ENCODE results near the gene YEATS4.

YEATS4 gene

DNA sequence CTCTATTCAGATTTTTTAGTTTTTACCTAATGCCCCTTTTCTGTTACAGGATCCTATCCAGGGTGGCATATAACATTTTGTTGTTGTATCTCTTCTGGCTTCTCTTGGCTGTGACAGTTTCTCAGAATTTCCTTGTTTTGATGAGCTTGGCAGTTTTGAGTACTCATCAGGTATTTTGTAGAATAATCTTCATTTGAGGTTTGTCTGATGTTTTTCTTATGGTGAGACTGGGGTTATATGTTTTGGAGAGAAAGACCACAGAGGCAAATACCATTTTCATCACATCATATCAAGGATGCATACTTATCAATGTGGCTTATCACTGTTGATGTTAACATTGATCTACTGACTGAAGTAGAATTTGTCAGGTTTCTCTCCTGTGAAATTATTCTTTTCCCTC lies 25.4 kb upstream of the YEATS4 start:
- H3K4me3 ChIP-seq (ENCODE audit: low read length), result no peak overlapping the region
- TF ChIP-seq ZNF274 (IDR thresholded peaks at IDR 0.05; ENCODE audit: low read depth, low read length), result no peak

DNA sequence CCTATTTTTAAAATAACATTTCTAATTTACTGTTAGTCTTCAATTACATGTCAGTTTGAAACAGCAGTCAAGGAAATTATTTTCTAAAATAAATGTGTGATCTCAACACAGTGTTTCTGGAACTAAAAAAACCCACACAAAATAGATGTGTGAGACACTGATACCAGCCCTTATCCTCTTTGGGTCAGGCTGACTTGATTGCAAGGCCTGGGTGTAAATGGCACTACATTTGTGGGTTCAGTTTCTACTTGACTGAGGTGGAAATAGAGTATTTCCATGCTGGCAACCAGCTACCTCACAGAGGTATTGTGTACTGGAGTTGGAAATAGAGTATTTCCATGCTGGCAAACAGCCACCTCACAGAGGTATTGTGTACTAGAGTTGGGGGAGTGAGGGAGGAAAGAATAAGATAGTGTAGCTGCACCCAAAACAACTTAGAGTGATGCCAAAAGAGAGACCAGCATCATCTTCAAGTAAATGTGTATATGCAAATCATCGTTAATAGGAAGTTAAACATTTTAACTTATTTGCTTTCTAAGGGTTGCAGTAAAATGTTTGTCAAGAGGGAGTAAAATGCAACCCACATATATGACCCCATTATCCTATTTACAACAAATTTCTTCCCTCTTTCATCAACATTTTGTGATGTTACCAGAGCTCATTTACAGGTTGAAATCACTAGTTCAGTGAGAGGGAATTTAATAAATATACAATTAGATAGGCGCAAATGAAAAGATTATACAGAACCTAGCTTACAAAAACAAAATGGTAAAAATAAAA lies 22.0 kb upstream of the YEATS4 start:
- no peak for TF ChIP-seq ZNF274 (IDR thresholded peaks at IDR 0.05; ENCODE audit: low read depth, low read length)
- H3K4me3 ChIP-seq (ENCODE audit: low read length), result no peak overlapping the region

DNA sequence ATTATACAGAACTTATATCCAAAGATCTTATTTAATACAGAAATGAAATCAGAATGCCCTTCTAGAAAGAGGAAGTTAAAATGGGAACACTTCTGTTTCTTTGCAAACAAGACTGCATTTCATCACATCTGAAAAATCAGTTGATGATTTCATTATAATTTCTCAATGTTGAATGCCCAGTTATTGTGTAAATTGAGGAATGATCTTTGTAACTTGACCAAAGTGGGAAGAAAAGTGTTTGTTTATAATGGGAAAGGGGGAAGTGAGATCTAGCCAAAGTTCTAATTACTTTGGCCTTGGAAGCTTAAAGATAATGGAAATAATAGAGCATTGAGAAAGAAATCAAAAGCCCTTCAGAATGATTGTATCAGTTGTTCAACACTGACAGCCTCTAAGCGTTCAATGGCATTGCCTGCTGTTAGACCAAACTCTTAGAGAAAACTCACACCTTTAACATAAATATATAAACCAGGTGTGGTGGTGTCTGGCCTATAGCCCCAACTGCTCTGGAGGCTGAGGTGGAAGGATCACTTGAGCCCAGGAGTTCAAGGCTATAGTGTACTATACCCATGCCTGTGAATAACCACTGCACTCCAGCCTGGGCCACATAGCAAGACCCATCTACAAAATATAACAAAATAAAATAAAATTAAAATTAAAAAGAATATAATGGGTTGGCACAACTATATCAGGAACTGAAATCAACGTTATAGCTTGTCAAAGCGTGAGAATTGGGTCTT lies 21.3 kb upstream of the YEATS4 start:
- TF ChIP-seq ZNF274 (IDR thresholded peaks at IDR 0.05; ENCODE audit: low read depth, low read length), result no peak
- H3K4me3 ChIP-seq (ENCODE audit: low read length), result no peak overlapping the region

DNA sequence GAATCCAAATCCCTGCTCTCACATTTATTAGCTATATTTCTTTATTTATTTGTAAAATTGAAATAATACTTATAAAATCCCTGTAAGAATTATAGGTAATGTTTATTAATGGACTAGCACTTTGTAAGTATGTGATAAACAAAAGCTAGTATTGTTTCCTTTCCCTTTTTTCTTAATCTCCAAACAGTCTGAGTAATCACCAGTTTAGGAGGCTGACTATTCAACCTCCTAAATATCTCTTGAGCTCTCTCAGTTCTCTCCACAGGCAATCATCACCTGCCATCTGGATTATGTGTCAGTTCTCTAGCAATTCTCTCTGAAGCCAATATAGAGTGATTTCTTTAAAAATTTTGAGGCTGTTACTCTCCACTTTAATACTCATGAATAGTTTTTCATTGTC lies 20.6 kb upstream of the YEATS4 start:
- no peak overlapping the region for H3K4me3 ChIP-seq (ENCODE audit: low read length)
- no peak for TF ChIP-seq ZNF274 (IDR thresholded peaks at IDR 0.05; ENCODE audit: low read depth, low read length)

DNA sequence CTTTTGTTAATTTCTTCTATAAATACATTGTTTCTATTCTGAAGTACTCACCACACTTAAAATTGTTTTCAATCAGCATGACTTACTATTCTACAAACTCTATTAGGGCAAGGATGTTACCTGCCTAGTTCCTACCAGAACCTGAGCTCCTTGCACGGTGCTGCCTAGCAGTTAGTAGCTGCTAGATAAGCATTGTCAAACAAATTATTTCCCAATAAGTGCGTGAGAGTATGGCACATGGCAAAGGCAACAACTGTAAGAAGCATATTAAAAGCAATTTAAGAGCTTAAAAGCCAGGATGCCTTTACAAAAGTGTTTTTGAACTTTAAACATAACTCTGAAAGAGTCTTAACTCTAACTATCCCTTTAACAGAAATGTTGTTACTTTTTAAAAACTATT lies 19.5 kb upstream of the YEATS4 start:
- H3K4me3 ChIP-seq (ENCODE audit: low read length), result no peak overlapping the region
- TF ChIP-seq ZNF274 (IDR thresholded peaks at IDR 0.05; ENCODE audit: low read depth, low read length), result no peak

DNA sequence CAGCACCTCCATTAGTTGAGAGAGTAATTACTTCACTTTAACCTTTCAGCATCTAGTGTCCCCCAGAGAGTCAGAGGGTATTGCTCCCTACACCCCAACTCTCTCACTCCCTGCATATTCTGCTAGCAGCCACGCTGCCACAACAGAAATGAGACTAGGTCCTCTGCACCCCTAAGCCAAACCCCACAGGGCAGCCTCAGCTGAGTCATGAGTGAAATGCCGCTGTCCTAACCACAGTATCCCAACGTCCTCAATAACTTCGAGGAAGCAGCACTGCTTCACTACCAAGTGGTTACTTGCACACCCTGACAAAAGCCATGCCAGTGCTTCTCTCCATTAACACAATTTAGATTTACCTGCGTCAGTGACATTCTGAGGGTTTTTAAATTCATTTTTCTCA lies 18.2 kb upstream of the YEATS4 start:
- no peak overlapping the region for H3K4me3 ChIP-seq (ENCODE audit: low read length)
- TF ChIP-seq ZNF274 (IDR thresholded peaks at IDR 0.05; ENCODE audit: low read depth, low read length), result no peak

DNA sequence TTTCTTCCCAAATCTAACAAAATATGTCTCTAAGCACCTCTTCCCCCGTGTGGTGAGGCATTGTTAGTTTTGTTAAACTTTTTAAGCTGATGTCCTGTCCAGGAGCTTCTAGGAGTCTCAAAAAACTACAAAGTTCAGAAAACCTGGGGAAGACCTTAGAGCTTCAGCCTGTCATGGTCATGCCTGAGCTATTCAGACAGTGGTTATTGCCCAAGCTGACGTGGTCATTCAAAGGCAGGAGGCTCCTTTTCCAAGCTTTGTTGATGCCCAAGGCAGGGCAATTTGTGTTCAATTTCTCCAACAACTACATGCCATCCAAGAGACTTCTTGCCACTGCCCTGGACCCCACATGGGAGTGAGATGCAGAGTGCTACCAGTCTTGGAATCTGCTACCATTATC lies 17.1 kb upstream of the YEATS4 start:
- no peak for TF ChIP-seq ZNF274 (IDR thresholded peaks at IDR 0.05; ENCODE audit: low read depth, low read length)

DNA sequence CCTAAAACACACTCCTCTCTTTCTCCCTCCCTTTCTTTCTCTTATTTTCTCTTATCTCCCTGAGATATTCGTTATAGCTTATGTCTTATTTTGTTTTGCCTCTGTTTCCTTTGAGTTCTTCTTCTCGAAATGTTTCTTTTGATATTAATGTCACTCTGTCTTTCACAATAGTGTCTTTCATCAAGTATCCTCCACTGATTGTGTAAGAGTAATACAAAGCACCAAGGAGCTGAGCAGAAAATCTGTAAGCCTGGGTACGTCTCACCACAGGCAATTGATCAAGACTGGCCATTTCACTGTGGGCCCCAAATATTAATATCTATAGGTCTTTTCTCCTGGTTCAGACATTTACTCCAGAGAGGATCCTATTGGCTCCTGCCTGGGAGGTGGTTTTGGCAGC lies 16.2 kb upstream of the YEATS4 start:
- no peak overlapping the region for H3K4me3 ChIP-seq (ENCODE audit: low read length)
- no peak for TF ChIP-seq ZNF274 (IDR thresholded peaks at IDR 0.05; ENCODE audit: low read depth, low read length)

More for the DNA sequence above, 17.1 kb upstream of the YEATS4 start:
- no peak overlapping the region for H3K4me3 ChIP-seq (ENCODE audit: low read length)

DNA sequence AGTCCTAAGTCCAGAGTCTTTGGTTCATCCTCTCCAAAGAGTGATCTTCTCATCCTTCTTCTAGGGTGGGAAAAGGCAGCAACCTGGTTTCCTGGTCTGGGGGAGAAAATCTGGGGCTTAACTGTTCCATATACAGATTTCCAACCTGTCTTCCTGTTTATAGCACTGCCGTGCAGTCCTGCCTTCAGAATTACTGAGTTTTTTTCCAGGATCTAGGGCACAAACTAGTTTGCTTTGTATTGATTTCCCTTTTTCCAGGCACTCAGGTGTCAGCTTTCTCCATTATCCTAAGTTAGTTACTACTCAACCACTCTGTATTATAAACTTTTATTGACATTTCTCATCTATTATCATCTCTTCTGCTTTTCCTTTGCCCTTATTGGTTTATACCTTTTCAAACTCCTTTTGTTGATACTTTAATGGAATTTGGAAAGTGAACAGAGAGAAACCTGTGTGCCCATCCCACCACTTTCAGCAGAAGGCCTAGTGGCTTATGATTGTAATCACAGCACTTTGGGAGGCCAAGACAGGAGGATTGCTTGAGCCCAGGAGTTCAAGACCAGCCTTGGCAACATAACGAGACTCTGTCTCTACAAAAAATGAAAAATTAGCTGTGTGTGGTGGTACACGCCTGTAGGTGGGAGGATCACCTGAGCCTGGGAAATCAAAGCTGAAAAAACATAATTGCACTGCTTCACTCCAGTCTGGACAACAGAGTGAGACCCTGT lies 15.5 kb upstream of the YEATS4 start:
- no peak overlapping the region for H3K4me3 ChIP-seq (ENCODE audit: low read length)
- TF ChIP-seq ZNF274 (IDR thresholded peaks at IDR 0.05; ENCODE audit: low read depth, low read length), result no peak

DNA sequence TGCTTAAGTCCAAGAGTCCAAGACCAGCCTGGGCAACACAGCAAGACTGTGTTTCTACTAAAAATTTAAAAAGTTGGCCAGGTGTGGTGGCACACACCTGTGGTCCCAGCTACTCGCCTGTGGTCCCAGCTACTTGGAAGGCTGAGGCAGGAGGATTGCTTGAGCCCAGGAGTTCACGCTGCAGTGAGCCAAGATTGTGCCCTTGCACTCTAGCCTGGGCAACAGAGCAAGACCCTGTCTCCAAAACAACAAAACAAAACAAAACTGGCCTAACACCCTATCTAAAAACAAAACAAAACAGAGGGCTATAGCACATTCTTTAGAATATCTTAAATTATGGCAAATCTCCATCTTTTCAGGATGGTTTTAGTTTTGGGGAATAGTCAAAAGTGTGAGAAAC lies 14.5 kb upstream of the YEATS4 start:
- H3K4me3 ChIP-seq (ENCODE audit: low read length), result no peak overlapping the region
- no peak for TF ChIP-seq ZNF274 (IDR thresholded peaks at IDR 0.05; ENCODE audit: low read depth, low read length)

DNA sequence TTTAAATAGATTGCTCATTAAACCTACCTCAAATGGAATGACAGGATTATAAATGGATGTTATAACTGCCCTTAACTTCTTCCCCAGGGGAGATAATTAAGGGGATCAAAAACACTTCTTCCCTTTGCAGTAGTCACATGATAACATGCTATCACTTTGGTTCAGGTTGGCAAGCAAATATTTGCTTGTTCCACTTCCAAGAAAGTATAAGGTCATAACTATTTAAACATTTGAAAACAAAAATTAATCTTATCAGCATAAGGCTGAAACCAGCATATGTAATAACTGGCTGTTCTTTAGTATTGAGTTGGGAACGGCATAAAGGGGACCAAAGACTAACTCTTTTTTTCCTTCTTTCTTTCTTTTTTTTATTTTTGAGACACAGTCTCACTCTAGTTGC lies 13.8 kb upstream of the YEATS4 start:
- no peak for TF ChIP-seq ZNF274 (IDR thresholded peaks at IDR 0.05; ENCODE audit: low read depth, low read length)
- no peak overlapping the region for H3K4me3 ChIP-seq (ENCODE audit: low read length)

DNA sequence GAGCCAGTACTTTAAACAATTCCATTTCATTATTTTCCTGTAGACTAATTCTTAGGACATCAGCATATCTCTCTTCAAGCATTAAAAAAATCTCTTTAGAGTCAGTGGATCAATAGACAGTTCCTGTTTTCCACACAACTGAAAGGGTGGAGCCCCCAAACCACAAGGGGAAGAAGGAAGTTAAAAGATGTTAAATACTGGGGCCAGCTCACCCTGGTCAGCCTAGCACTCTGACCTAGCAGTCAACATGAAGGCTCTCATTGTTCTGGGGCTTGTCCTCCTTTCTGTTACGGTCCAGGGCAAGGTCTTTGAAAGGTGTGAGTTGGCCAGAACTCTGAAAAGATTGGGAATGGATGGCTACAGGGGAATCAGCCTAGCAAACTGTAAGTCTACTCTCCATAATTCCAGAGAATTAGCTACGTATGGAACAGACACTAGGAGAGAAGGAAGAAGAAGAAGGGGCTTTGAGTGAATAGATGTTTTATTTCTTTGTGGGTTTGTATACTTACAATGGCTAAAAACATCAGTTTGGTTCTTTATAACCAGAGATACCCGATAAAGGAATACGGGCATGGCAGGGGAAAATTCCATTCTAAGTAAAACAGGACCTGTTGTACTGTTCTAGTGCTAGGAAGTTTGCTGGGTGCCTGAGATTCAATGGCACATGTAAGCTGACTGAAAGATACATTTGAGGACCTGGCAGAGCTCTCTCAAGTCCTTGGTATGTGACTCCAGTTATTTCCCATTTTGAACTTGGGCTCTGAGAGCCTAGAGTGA lies 11.2 kb upstream of the YEATS4 start, which contains the start of gene LYZ:
Gene LYZ, plus strand, starts transcription at position 220 of the 777 bp plus-strand sequence. Its CDS starts 28 bp downstream, at position 248.
- H3K4me3 ChIP-seq (ENCODE audit: low read length), result no peak within 1 kb of the TSS

DNA sequence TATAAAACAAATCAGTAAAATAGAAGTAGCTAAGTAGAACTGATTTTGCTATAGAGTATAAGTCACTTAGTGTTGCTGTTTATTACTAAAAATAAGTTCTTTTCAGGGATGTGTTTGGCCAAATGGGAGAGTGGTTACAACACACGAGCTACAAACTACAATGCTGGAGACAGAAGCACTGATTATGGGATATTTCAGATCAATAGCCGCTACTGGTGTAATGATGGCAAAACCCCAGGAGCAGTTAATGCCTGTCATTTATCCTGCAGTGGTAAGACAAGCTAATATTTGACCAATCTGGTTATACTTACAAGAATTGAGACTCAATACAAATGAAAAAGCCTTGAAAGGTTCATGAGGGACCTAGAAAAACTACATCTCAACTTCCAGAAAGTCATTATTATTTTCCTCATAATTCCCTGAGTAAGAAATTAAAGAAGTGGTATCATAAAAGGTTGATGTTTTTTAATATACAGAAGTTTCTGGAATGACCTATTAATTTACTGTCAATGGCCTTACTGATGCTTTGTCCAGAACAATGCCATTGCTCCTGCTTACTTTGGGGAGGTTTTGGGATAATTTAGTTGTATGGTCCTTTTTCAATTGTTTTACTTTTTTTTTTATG lies 9.4 kb upstream of the YEATS4 start:
- no peak overlapping the region for H3K4me3 ChIP-seq (ENCODE audit: low read length)

More for the DNA sequence above, 11.2 kb upstream of the YEATS4 start, which contains the start of gene LYZ:
- no peak for TF ChIP-seq ZNF274 (IDR thresholded peaks at IDR 0.05; ENCODE audit: low read depth, low read length)

More for the DNA sequence above, 9.4 kb upstream of the YEATS4 start:
- TF ChIP-seq ZNF274 (IDR thresholded peaks at IDR 0.05; ENCODE audit: low read depth, low read length), result no peak

All from GM08714 (cell line).